Trophoblast cell (in vitro differentiated cells and primary cell): ENCODE data around the gene BANF2.

Source experiments
- DNase-seq, 2 donors: peaks; one replicate each; pipeline ENCODE4 v3.0.0-alpha.2; 2016
- H2AFZ ChIP-seq: 2 replicates; pipeline ENCODE4 v1.6.1; 2013; ENCODE audit warnings: low read length, moderate library complexity, mild to moderate bottlenecking; ENCODE audit not compliant: insufficient read depth, poor library complexity
- H2AK5ac ChIP-seq: 2 replicates; pipeline ENCODE4 v1.6.1; 2013; ENCODE audit warnings: mild to moderate bottlenecking, low read length
- H2BK120ac ChIP-seq: 2 replicates; pipeline ENCODE4 v1.6.1; 2013; ENCODE audit warnings: low read length, mild to moderate bottlenecking, moderate library complexity; ENCODE audit not compliant: insufficient read depth, poor library complexity
- H2BK12ac ChIP-seq: 2 replicates; pipeline ENCODE4 v1.6.1; 2013; ENCODE audit warnings: mild to moderate bottlenecking, low read length, moderate library complexity
- H2BK5ac ChIP-seq: 2 replicates; pipeline ENCODE4 v1.6.1; 2013; ENCODE audit warnings: low read length, low read depth, moderate library complexity, mild to moderate bottlenecking; ENCODE audit not compliant: poor library complexity
- H3K14ac ChIP-seq: 2 replicates; pipeline ENCODE4 v1.6.1; 2013; ENCODE audit warnings: mild to moderate bottlenecking, low read length
- H3K18ac ChIP-seq: 2 replicates; pipeline ENCODE4 v1.6.1; 2013; ENCODE audit warnings: mild to moderate bottlenecking, low read length
- H3K23ac ChIP-seq: 2 replicates; pipeline ENCODE4 v1.6.1; 2013; ENCODE audit warnings: low read length
- H3K27ac ChIP-seq: 2 replicates; pipeline ENCODE4 v1.5.1; 2013; ENCODE audit warnings: low read depth, mild to moderate bottlenecking, inconsistent platforms, low read length, moderate library complexity
- H3K27me3 ChIP-seq: 2 replicates; pipeline ENCODE4 v1.6.1; 2013; ENCODE audit warnings: inconsistent platforms, mild to moderate bottlenecking, low read length, moderate library complexity; ENCODE audit not compliant: insufficient read depth
- H3K36me3 ChIP-seq, 2 experiments: 1 replicate in 1 of 2; 2 replicates in 1 of 2; pipeline ENCODE4 v1.6.1; 2013; ENCODE audit warnings: low read length in 2 of 2, mild to moderate bottlenecking in 2 of 2, moderate library complexity in 1 of 2; ENCODE audit not compliant: insufficient read depth in 2 of 2, control insufficient read depth in 1 of 2
- H3K4ac ChIP-seq: 2 replicates; pipeline ENCODE4 v1.6.1; 2013; ENCODE audit warnings: low read depth, mild to moderate bottlenecking, low read length, moderate library complexity
- H3K4me1 ChIP-seq, 2 experiments: 1 replicate in 1 of 2; 2 replicates in 1 of 2; pipeline ENCODE4 v1.6.1; 2013; ENCODE audit warnings: low read length in 2 of 2, mild to moderate bottlenecking in 2 of 2, moderate library complexity in 1 of 2; ENCODE audit not compliant: insufficient read depth in 2 of 2, control insufficient read depth in 1 of 2
- H3K4me2 ChIP-seq: 2 replicates; pipeline ENCODE4 v1.6.1; 2013; ENCODE audit warnings: inconsistent platforms, mild to moderate bottlenecking, low read length, moderate library complexity
- H3K4me3 ChIP-seq: 2 replicates; pipeline ENCODE4 v1.5.1; 2013; ENCODE audit warnings: mild to moderate bottlenecking, low read depth, low read length, inconsistent platforms
- H3K79me1 ChIP-seq: one replicate; pipeline ENCODE4 v1.6.1; 2013; ENCODE audit warnings: low read length
- H3K79me2 ChIP-seq: 2 replicates; pipeline ENCODE4 v1.6.1; 2013; ENCODE audit warnings: low read length, mild to moderate bottlenecking; ENCODE audit not compliant: control insufficient read depth, insufficient read depth, poor library complexity
- H3K9ac ChIP-seq: 2 replicates; pipeline ENCODE4 v1.6.1; 2013; ENCODE audit warnings: mild to moderate bottlenecking, low read length
- H3K9me3 ChIP-seq: 2 replicates; pipeline ENCODE4 v1.6.1; 2013; ENCODE audit warnings: low read depth, mild to moderate bottlenecking, control low read depth, inconsistent platforms, low read length; ENCODE audit not compliant: insufficient read depth
- H4K12ac ChIP-seq: 2 replicates; pipeline ENCODE4 v1.6.1; 2013; ENCODE audit warnings: low read depth, mild to moderate bottlenecking, low read length, moderate library complexity
- H4K8ac ChIP-seq: 2 replicates; pipeline ENCODE4 v1.6.1; 2013; ENCODE audit warnings: low read depth, mild to moderate bottlenecking, low read length, moderate library complexity
- H4K91ac ChIP-seq: one replicate; pipeline ENCODE4 v1.6.1; 2013; ENCODE audit warnings: low read depth, mild to moderate bottlenecking, low read length, moderate library complexity
- WGBS: extraction: QIAGEN DNeasy Blood & Tissue Kit; methylation state at CpG from one replicate; pipeline ENCODE4 v1.1.7; 2013; ENCODE audit warnings: missing lambda C conversion rate; ENCODE audit not compliant: insufficient read length, insufficient coverage; ENCODE audit errors: extremely low coverage; 5-methylcytosine and 5-hydroxymethylcytosine counted together

Gene BANF2

DNA sequence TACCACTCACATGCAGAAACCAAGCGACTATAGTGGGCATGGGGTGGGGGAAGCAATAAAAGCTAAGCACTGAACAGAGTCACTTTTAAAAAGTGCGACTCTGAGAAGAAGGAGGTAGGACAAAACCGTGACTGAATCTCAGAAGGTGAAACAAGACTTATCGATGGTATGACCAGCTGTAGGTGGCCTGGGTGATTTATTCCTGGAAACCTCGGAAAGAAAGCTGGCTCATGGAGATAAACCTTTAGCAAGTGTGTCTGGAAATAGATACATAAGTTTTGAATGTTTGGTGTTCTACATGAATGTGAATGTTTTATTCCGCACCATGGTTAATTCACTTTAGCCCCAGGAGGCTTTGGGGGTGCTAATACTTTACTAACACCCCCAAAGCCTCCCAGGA is 43.9 kb downstream of the BANF2 start:
- Histone ChIP-seq H3K9ac (no peak overlapping the region), H3K4ac (no peak overlapping the region), H3K23ac (no peak overlapping the region), H2AK5ac (no peak overlapping the region), H3K27me3 (no peaks in the 10 kb centered on the region), H3K4me3 (no peak overlapping the region), H4K91ac (no peak overlapping the region), H3K14ac (no peak overlapping the region), H3K4me1 (peaks cover 0 to 3% of the 10 kb centered on the region in 2 experiments), H3K9me3 (peaks cover 3% of the 10 kb centered on the region), H3K36me3 (no peaks in the 10 kb centered on the region), H3K79me2 (no peaks in the 10 kb centered on the region), H4K8ac (no peak overlapping the region), H3K27ac (no peak overlapping the region), H3K18ac (no peak overlapping the region), H4K12ac (no peak overlapping the region), H3K4me2 (no peak overlapping the region), H2BK120ac (no peak overlapping the region), H2BK5ac (no peak overlapping the region), H2BK12ac (no peak overlapping the region), H2AFZ (no peak overlapping the region), H3K79me1 (no peaks in the 10 kb centered on the region)
- no CpG with 5 or more reads among the region's 6 CpGs for WGBS
- no peak for DNase-seq

- Histone ChIP-seq H3K9ac (no peak overlapping the region), H3K36me3 (no peaks in the 10 kb centered on the region), H2AK5ac (no peak overlapping the region), H3K27ac (no peak overlapping the region), H2AFZ (no peak overlapping the region), H3K23ac (no peak overlapping the region), H3K79me2 (no peaks in the 10 kb centered on the region), H3K14ac (no peak overlapping the region), H3K18ac (no peak overlapping the region), H3K4me1 (peaks cover 0 to 3% of the 10 kb centered on the region in 2 experiments), H4K8ac (no peak overlapping the region), H3K79me1 (no peaks in the 10 kb centered on the region), H2BK120ac (no peak overlapping the region), H3K4ac (no peak overlapping the region), H4K12ac (no peak overlapping the region), H4K91ac (no peak overlapping the region), H2BK12ac (no peak overlapping the region), H3K4me3 (no peak overlapping the region), H3K4me2 (no peak overlapping the region), H3K9me3 (peaks cover 2% of the 10 kb centered on the region), H3K27me3 (no peaks in the 10 kb centered on the region), H2BK5ac (no peak overlapping the region)
- WGBS: no CpG with 5 or more reads among the region's 4 CpGs
- peak; percentile 20 to 71 for DNase-seq
Measured at GRCh38 chr20:17747431-17747846, 47.7 kb downstream of the BANF2 start.

- H3K27ac ChIP-seq: no peak overlapping the region
- H2AFZ ChIP-seq: no peak overlapping the region
- H4K91ac ChIP-seq: no peak overlapping the region
- no CpG with 5 or more reads among the region's 5 CpGs for WGBS
- no peak overlapping the region for H2BK5ac ChIP-seq
- no peaks in the 10 kb centered on the region for H3K36me3 ChIP-seq
- no peak overlapping the region for H2AK5ac ChIP-seq
- no peaks in the 10 kb centered on the region for H3K79me1 ChIP-seq
- H3K18ac ChIP-seq: no peak overlapping the region
- no peak overlapping the region for H3K23ac ChIP-seq
- H3K14ac ChIP-seq: no peak overlapping the region
- no peaks in the 10 kb centered on the region for H3K79me2 ChIP-seq
- no peak overlapping the region for H4K12ac ChIP-seq
- H4K8ac ChIP-seq: no peak overlapping the region
- DNase-seq: peak in 1 of 2 donors; percentile 10
- H3K9me3 ChIP-seq: peaks cover 2% of the 10 kb centered on the region
- peaks cover 0 to 3% of the 10 kb centered on the region in 2 experiments for H3K4me1 ChIP-seq
- no peak overlapping the region for H2BK120ac ChIP-seq
- no peak overlapping the region for H2BK12ac ChIP-seq
- H3K27me3 ChIP-seq: no peaks in the 10 kb centered on the region
- no peak overlapping the region for H3K9ac ChIP-seq
- H3K4me3 ChIP-seq: no peak overlapping the region
- no peak overlapping the region for H3K4me2 ChIP-seq
- H3K4ac ChIP-seq: no peak overlapping the region
Measured at GRCh38 chr20:17748279-17748678, 48.5 kb downstream of the BANF2 start.

DNA sequence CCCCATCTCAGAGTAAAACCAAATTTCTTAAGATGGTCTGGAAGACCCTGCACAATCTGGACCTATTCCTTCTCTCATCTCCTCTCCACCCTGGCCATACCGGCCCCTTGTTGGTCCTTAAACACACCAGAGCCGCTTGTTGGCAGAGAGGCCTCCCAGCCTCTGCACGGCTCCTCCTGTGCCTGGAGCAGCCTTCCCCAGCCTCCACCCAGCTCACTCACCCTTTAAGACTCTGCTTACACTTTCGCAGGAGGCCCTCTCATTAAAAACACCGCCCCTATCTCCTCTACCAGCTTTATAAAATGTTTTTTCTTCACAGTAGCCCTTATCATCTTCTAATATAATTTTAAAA is 49.8 kb downstream of the BANF2 start:
- no peak overlapping the region for H2AK5ac ChIP-seq
- H3K18ac ChIP-seq: no peak overlapping the region
- no peaks in the 10 kb centered on the region for H3K9me3 ChIP-seq
- no peak for DNase-seq
- no peak overlapping the region for H3K9ac ChIP-seq
- WGBS: no CpG with 5 or more reads among the region's 5 CpGs
- H3K23ac ChIP-seq: no peak overlapping the region
- H2AFZ ChIP-seq: no peak overlapping the region
- H3K79me2 ChIP-seq: no peaks in the 10 kb centered on the region
- H3K4me3 ChIP-seq: no peak overlapping the region
- H3K4me2 ChIP-seq: no peak overlapping the region
- H2BK5ac ChIP-seq: no peak overlapping the region
- no peak overlapping the region for H4K8ac ChIP-seq
- H2BK12ac ChIP-seq: no peak overlapping the region
- no peaks in the 10 kb centered on the region for H3K36me3 ChIP-seq
- no peak overlapping the region for H3K27ac ChIP-seq
- no peaks in the 10 kb centered on the region for H3K79me1 ChIP-seq
- no peak overlapping the region for H4K91ac ChIP-seq
- H4K12ac ChIP-seq: no peak overlapping the region
- H3K14ac ChIP-seq: no peak overlapping the region
- no peak overlapping the region for H2BK120ac ChIP-seq
- H3K4me1 ChIP-seq: peaks cover 0 to 3% of the 10 kb centered on the region in 2 experiments
- H3K4ac ChIP-seq: no peak overlapping the region
- H3K27me3 ChIP-seq: no peaks in the 10 kb centered on the region
